HG03342 (cell line): ENCODE results near the gene ADAMTSL1.
A peak's percentile ranks its signal among the peaks of the same experiment; 100 is the strongest.

Source experiments
- ATAC-seq: cut with Tn5 transposase; IDR thresholded peaks from one replicate; pipeline ENCODE4 v1.9.1; 2021; ENCODE audit warnings: mild to moderate bottlenecking, moderate library complexity; ENCODE audit not compliant: unreplicated experiment

ADAMTSL1 gene

DNA sequence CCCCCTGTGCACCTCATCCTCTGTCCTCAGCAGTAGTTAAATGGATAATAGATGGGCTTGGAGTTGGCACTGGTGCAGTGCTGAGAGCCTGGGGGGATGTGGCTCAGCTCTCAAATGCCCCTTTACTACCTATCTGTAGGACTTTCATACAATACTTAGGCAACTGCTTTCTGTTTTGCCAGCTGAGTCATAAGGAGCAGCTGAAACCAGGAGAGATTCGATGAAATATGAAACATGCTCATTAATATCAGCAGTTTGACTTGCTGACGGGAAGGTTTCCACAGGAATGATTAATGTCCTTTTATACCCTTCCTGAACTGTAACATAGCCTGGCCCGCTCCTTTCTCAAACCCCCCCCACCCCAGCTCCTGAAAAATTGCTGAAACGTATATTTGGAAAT lies 416.4 kb downstream of the ADAMTSL1 start:
- peak; percentile 67 for ATAC-seq

DNA sequence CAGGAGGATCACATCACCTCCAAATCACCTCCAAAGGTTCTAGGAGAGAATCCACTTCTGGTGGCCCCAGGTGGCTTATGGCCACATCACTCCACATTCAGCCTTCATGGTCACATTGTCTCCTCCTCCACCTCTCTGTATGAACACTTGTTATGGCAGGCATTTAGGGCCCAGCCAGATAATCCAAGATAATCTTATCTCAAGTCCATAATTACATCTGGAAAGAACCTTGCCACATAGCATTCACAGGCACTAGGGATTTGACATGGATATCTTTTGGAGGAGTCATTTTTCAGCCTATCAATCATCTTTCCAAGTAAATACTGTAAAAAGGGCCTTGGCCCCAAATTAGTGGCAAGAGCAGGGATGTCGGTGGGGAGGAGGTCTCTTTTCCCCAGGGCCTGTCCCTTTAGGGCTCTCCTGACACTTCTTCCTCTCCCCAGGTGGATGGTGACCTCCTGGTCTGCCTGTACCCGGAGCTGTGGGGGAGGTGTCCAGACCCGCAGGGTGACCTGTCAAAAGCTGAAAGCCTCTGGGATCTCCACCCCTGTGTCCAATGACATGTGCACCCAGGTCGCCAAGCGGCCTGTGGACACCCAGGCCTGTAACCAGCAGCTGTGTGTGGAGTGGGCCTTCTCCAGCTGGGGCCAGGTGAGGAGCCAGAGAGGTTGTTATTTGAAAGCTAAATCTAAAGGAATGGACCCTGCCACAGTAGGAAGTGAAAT lies 418.2 kb downstream of the ADAMTSL1 start:
- ATAC-seq: no peak

DNA sequence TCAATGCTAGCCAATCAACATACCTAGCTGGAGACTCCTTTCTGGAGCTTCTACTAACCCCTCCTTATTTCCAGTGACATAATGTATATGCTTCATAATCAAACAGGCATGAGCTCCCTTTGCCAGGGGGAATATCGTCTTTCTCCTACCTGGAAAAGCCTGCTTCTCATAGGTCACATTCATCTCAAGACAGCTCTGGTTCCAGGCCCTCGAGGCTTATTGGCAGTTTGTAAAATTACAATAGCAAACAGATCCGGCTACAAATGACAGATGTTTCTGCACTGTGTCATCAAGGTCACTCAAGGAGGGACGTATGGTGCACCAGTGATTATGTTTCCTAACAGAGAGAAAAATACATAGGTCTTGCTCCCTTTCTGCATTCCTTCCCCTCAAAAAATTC lies 419.1 kb downstream of the ADAMTSL1 start:
- no peak for ATAC-seq

DNA sequence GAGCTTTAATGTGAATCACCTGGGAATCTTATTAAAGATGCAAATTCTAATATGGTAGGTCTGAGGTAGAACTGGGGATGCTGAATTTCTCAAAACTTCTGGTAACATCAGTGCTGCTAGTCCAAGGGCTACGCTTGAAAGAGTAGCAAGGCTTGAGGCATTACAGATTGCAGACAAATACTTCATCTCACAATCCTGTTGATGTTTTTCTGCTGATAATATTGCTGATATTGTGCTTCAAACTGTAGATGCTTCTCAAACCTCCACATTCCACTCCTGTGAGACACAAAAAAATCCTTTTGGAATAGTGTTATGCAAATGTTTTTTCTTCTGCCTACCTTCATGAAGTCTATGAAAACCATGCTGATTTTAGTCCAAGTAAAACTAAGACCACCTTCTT lies 419.5 kb downstream of the ADAMTSL1 start:
- ATAC-seq: no peak

DNA sequence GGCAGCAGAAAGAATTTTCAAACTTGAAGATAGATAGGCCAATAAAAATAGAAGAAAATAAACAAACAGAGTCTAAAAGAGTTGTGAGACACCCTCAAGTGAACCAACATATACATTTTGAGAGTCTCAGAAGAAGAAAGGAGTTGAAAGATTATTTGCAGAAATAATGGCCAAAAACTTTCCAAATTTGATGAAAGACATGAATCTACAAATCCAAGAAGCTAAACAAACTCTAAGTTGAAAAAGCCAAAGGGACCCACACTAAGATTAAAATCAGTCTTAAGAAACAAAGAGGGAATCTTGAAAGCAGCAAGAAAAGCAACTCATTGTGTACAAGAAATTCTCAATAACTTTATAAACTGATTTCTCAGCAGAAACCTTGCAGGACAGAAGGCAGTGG lies 422.1 kb downstream of the ADAMTSL1 start:
- ATAC-seq: no peak

DNA sequence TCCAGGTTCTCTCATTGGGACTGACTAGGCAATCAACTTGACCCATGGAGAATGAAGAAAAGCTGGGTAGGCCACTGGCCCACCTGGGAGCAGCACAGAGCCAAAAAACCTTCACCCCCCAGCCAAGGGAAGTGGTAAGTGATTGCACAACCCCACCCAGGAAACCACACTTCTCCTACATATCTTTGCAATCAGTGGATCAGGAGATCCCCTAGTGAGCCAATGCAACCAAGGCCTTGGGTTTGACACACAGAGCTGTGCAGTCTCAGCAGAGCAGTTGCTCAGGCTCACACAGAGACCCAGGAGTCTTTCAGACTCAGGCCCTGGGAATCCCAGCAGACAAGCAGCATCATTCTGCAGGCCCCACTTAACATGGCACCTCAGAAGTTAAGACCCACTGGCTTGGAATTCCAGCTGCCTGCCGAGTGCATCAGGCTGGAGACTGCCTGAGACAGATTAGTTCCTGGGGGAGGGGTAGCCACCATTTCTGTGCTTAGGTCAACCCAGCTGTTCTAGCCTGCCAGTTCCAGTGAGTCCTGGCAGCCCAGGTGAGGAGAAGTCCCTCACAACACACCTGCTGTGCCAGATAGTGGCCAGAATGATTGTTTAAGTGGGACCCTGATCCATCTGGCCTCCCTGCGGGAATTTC lies 422.7 kb downstream of the ADAMTSL1 start:
- ATAC-seq: no peak

DNA sequence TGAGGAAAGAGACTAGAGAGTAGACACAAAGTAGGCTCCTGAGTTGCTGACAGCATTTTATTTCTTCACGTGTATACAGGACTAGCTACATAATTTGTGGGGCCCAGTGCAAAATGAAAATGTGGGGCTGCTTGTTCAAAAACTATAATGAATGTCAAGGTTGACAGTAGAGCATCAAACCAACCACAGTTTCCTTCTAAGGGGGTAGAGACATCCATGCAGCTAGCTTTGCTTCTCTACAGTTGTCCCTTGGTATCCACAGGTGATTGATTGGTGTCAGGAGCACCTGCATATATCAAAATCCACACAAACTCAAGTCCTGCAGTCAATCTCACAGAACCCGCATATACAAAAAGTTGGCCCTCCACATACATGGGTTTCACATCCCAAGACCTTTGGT lies 429.5 kb downstream of the ADAMTSL1 start:
- ATAC-seq: no peak

DNA sequence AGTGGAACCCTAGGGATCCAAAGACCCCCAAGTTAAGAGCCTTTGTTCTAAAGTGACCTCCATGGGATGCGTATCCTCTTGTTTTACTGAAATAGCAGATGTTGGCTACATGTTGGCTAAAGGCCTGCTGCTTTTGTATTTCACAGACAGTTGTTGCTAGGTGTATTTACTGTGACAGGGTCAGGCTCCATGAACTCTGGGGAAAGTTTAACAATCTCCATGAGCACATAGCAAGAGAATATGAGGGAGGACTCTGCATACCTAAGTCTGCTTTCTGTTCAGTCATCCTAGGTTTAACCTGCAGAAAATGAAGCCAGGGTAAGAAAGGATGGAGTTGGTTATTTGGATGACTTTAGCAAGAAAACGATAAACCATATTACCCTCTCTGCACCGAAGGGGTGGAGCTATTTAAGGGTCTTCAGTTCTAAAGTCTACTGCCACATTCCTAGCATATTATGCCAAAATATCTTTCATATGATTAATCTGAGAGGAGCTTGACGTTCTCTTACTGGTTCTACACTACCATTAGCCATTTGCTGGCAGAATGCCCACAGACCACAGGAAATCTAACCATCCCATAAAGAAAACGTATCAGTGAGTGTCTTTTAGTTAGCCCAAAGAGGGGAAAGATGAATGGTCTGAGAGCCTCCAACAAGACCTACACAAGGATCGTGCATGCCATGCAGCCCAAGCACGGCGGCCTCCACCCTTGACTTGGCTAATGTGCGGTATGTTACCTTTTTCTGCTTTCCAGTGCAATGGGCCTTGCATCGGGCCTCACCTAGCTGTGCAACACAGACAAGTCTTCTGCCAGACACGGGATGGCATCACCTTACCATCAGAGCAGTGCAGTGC lies 431.3 kb downstream of the ADAMTSL1 start:
- no peak for ATAC-seq

DNA sequence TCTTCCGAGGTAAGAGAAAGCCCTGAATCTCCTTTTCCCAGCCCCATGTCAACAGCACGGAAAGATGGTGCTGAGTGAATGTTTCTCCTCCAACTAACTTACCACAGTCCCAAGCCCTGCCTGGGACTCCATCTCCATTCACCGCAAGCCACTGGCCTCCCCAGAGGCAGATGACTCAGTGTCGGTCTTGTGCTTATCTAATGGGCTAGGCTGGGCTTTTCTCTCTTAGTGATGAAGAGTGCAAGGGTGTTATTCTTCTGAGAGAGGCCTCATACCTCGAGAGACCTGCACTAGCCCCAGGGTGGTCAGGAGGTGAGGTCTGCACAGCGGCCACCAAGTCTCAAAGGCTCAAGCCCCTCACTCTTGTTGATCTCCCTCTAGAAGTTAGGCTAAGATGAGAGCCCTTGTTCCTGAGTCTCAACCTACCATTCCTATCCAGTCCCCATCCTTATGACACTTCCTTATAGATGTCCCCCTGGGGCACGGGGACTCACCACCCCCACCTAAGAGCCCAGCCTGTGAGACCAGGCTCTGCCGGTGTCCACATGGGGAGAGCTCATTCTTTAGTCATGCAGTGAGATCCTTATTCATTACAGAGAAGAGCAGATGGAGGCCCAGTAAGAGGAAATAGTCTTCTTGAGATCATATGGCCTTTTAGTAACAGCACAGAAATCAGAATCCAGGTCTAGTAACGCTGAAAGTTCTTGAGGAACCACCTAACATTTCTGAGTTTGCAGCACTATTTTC lies 432.1 kb downstream of the ADAMTSL1 start:
- no peak for ATAC-seq

DNA sequence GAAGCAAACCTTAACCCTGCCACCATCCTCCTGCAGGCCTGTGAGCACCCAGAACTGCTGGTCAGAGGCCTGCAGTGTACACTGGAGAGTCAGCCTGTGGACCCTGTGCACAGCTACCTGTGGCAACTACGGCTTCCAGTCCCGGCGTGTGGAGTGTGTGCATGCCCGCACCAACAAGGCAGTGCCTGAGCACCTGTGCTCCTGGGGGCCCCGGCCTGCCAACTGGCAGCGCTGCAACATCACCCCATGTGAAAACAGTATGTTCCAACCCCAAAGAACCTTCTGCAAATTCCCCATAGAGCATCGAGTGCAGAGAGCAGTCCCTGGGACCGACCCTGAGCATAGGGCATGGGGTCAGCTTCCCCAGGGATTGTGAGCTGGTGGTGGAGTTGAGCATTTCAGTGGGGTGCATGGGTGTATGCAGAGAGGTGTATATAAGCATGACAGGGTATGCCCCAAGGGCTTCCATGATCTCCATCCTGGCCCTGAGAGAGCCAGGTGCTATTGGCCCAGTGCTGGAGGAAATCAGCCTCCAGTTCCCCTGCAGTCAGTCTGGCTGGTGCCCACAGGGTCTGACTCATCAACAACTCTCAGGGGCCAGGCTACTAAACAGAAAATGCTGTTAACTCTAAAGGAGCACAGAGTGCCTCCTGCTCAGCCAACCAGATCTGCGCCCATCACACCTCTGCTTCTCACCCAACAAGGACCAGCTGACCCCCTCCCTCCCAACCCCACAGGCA lies 432.9 kb downstream of the ADAMTSL1 start:
- no peak for ATAC-seq

DNA sequence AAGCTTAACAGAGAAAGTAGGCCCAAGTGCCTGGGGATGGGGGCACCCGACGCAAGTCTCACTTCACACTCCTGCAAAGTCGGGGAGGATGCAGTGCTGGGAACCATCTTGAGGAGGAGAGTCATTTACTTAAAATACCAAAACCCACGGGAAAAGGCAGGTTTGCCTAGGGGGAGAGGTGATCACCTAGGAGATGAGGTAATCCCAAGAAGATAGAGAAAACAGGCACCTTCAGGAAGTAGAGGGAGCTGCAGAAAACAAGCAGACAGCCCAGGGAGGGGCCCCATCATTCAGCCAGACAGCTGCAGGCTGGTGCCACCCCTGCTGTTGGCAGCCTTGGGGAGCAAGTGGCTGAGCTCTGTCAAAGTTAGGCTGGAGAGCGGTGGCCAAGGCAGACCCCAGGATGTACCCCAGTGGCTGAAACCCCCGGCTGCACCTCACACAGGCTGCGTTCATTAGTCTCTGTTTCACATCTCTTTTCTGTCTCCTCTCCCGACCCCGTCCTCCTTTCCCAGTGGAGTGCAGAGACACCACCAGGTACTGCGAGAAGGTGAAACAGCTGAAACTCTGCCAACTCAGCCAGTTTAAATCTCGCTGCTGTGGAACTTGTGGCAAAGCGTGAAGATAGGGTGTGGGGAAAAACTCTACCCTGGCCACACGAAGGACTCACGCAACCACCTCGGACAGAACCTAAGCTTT lies 434.1 kb downstream of the ADAMTSL1 start:
- ATAC-seq: no peak

DNA sequence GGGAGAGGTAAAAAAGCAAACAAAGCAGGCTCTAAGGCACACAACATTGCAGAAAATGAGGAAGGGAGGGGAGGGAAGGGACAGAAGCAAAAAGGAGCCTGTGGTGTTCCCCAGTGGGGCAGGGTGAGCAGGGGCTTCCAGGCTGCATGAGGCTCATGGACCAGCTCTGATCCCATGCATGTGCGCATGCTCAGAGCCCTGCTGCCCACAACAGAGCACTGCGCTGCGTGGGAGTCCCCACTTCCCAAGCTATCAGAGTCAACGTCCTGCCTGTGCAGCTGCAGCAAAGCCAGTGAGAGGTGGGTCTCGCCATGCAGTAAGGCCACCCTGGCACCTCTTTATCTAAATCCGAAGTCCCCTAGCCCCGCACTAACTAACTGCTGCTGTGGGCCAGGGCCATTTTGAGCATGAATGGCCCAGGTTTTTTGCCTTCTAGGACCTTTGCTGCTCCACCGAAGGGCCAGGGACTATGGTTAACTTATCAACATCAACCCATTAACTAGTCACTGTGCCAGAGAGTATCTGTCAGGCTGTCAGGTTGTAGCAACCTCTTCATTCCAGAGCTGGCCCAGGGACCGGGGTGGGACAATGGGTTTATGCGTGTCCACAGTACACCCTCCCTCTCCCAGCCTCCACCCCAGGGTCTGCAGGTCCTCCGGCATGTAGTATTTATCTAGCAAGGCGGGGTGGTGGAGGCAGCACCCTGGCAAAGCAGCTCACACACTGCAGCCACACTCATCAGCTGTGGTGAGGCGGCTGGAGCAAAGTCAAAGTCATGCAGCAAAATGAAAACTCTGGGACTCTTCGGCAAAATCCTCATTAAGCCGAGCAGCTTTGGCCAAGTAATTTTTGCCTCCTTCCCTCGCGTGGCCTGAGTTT lies 435.4 kb downstream of the ADAMTSL1 start:
- ATAC-seq: no peak

DNA sequence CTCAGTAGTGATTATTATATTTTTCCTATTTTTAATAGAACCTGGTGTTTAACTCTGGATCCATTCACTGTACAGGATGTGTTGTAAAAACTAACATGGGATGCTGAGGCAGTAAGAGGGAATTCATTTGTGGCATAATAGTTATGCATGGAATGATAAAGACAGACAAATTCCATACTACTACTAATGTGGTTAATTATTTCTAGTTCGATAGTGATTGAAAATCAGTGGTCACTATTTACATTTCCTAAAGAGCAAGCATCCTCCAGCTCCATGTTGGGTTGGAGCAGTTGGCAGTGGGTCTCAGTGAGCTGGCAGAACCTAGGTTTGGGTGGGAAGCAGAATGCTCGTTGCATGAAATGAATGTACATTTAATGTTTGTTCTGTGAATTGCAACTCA lies 436.5 kb downstream of the ADAMTSL1 start:
- no peak for ATAC-seq

DNA sequence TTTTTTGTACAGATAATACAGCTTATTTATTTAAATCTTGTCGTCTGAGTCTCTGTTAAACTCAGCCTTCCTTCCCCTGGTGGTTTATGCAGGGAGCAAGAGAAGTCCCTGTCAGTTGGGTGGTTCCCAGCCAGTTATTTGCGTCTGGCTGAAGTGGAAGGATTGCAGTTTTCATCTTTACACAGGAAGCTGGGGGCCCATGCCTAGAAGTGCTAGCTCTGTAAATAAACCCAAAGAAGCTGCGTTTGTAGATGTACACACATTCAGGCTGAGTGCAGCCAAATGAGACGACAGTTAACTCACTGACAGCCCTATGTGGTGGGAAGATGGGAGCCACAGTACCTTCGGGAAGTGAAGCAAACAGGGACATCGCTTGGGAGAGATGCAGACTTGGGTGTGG lies 437.0 kb downstream of the ADAMTSL1 start:
- ATAC-seq: no peak

DNA sequence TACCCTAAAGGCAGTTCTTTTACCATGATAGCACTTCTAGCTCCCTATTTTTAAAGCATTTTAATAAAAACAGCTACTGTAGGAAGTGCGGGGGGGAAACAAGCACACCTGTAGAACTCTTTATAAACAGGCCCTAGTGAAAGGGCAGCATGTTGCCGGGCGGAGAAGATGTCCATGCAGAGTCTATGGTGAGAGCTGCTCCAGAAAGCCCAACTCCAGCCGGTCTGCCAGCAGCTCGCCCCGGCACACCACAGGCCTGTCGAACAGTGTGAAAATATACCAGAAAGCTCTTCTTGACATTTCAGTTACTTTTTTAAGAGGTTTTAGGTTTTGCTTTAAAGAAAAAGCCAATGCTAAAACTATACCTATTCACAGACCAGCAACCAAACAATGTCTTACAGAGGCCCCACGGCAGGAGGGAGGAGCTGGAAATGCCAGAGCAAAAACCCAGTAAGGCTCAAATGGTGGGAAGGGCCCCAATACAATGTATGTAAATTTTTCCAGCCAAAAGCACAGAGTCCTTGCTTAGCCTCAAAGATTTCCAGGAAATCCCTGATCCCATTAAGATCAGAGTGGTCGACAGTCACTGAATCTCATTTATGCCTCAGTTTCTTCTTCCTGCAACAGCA lies 437.9 kb downstream of the ADAMTSL1 start:
- no peak for ATAC-seq

DNA sequence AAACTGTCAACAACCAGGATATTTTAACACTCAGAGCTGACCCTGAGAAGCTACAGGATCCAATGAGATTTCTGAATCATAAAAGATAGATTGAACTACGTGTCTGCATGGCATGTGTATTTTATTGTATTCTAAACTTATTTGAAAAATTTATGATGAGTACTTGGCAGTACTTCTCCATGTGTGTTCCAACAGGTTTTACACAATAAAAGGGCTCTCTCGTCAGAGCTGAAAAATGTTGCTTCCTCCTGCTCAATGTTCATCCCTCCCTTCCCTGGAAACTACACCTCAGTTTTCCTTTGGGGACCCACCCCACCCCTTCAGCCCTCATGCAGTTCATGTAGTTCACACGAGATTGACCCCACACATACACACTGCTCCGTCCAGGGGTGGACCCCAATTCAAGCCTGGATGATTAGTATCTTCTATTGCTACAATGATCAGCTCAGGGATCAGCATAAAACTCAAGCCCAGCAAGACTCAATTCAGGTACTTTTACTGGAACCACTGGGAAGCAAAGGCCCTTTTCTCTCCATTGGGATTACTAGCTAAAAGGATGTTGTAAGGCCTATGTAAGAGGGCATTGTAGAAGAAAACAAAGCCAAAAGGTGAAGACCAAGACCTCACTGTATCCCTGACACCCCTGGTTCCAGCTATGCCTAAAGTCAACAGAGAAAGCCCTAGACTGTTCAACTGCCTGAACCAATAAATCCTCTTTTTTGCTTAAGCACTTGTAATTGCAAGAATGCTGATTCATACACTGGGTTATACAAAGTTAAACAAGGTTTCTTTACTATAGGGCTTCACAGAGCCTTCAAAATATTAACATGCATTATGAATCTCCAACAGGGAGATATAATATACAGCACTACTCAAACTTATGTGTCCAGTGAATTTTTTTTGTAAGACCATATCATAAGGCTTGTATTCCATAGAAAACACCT lies 446.5 kb downstream of the ADAMTSL1 start:
- ATAC-seq: no peak

DNA sequence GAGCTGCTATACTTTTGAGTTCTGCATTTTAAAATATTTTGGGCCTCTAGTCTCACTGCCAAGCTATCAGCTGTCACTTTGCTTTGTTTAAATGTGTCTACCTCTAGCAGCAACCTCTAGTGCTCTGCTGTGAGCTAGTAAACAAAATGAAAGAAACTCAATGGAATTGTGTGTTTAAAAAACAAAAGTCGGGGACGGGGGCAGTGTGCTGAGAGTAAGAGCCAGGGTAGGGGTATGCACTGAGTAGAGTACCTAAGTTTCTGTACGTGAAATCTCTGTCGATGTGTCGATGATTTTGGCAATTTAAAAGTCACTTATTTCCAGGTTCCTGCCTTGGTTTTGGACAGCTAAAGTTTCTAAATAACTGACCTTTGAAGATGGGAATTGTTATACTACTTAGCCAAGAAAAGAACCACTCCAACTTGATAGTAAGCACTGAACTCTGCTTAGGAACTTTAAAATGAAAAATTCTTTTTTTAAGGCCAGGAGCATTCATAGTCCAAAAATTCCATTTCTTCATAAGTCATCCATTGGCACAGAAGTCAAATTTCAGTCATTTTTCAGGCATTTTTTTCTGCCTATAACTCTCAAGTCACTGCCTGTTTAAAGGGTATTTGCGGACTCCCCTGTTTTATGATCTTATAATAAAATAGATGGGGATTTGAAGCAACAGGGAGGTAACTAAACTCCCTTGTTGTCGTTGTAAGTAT lies 447.6 kb downstream of the ADAMTSL1 start:
- no peak for ATAC-seq
